ENCODE measurements around the gene CHRNA4. TPM values are rescaled to one million over a fixed set of nuclear protein-coding genes. Genes with fewer than 3 reads are reported as not detected.
"Not testable (repeated sequence)": the region's sequence is repeated elsewhere in the genome, so short reads cannot be mapped to it uniquely, and the experiment has no call there.

Gene CHRNA4
- total RNA-seq, 1 donor from 2014 or later, result 1.8 TPM

- Mint-ChIP-seq H3K4me3 (no peak overlapping the region), H3K36me3 (no peaks in the 10 kb centered on the region), H3K9me3 (no peaks in the 10 kb centered on the region)
Observed at GRCh38 chr20:63345328-63346100, 15.6 kb downstream of the CHRNA4 start.

DNA sequence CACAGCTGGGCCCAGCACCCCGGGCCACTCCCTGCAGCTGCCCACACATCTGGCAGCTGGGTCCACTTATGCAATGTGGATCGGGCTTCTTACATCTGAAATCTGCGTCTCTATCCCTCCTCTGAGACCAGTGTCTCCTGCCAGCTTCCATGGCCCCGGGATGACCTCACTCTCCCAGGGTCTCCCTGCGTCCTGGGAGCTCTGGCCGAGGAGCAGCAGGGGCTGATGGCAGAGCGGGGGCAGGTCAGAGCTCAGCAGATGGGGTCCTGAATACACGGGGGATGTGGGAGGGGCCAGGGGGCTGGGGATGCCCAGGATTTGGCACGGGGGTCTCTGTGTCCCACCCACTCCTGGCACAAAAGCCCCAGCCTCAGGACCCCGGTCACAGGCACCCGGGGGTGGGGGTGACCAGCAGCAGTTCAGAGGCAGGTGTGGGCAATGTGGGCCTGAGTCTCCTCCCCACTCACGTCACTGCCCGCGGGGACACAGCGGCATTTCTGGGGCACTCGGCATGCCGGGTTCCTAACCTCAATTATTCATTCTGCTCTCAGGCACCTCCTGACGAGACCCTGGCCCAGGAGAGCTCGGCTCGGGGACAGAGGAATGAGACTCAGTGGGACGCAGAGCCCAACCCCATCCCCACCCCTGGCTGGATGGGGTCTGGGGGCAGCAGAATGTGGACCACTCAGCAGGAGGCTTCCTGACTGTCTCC is 16.4 kb downstream of the CHRNA4 start:
- H3K36me3 Mint-ChIP-seq, result no peaks in the 10 kb centered on the region
- peaks cover 4% of the 10 kb centered on the region for H3K4me1 Mint-ChIP-seq (ENCODE audit: unreplicated experiment)
- no peak overlapping the region for H3K4me3 Mint-ChIP-seq
- no peak overlapping the region for H3K27ac Mint-ChIP-seq
- H3K27me3 Mint-ChIP-seq, result peaks cover 7% of the 10 kb centered on the region
- TF ChIP-seq, protein P1, sequence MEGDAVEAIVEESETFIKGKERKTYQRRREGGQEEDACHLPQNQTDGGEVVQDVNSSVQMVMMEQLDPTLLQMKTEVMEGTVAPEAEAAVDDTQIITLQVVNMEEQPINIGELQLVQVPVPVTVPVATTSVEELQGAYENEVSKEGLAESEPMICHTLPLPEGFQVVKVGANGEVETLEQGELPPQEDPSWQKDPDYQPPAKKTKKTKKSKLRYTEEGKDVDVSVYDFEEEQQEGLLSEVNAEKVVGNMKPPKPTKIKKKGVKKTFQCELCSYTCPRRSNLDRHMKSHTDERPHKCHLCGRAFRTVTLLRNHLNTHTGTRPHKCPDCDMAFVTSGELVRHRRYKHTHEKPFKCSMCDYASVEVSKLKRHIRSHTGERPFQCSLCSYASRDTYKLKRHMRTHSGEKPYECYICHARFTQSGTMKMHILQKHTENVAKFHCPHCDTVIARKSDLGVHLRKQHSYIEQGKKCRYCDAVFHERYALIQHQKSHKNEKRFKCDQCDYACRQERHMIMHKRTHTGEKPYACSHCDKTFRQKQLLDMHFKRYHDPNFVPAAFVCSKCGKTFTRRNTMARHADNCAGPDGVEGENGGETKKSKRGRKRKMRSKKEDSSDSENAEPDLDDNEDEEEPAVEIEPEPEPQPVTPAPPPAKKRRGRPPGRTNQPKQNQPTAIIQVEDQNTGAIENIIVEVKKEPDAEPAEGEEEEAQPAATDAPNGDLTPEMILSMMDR (conservative IDR thresholded peaks at IDR 0.05), result no peak
- H3K9me3 Mint-ChIP-seq, result no peaks in the 10 kb centered on the region
- no peak for DNase-seq (ENCODE audit: extremely low spot score, unreplicated experiment)

More at GRCh38 chr20:63345328-63346100, 15.6 kb downstream of the CHRNA4 start:
- peaks cover 7% of the 10 kb centered on the region for H3K27me3 Mint-ChIP-seq
- H3K4me1 Mint-ChIP-seq (ENCODE audit: unreplicated experiment), result peaks cover 4% of the 10 kb centered on the region
- TF ChIP-seq, protein P1 (conservative IDR thresholded peaks at IDR 0.05), result no peak
- H3K27ac Mint-ChIP-seq, result no peak overlapping the region
- no peak for DNase-seq (ENCODE audit: extremely low spot score, unreplicated experiment)

DNA sequence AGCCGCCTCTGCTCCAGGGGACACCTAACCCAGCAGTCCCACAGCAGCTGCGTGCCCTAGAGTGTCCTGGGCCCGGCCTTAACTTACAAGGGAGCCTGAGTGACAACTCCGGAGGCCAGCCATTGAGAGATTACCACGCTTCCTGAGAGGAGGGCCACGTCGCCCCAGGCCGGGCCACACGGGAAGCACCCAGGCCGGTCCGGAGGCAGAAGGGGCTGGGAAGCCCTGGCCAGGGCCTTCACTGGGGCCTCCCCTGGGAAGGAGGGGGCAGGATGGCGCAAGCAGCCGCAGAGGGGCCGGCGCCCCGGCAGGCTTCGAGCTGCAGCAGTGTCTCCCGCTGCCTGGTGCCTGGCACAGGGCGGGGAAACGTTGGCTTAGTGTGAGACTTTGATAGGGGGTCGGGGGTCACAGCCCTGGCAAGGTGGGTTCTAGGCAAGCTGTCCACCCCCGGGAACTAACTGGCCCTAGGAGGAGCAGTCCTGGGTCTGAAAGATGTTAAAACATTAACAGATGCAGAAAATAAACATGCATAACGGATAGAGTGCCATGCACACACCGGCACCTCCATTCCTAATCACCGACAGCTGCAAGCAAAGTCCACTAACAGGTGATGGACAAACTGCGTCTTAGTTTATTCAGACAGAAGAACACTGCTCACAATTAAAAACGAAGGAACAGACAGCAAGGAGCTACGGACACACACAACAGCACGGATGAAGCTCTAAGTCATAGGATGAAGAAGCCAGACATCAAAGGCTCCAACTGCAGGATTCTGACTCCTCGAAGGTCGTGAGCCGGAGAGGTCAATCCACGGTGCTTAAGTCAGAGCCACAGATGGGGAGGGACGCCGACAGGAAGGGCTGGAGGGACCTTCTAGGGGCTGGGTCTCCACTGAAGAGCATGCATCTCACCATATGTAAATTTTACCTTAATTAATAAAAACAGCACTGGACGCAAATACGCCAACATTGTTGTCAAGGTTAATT is 17.4 kb downstream of the CHRNA4 start:
- H3K27me3 Mint-ChIP-seq, result peaks cover 11% of the 10 kb centered on the region
- no peak overlapping the region for H3K27ac Mint-ChIP-seq
- no peak overlapping the region for H3K4me3 Mint-ChIP-seq
- peaks cover 4% of the 10 kb centered on the region for H3K4me1 Mint-ChIP-seq (ENCODE audit: unreplicated experiment)
- H3K36me3 Mint-ChIP-seq, result no peaks in the 10 kb centered on the region
- TF ChIP-seq, protein P1 (conservative IDR thresholded peaks at IDR 0.05), result no peak
- no peak for DNase-seq (ENCODE audit: extremely low spot score, unreplicated experiment)
- H3K9me3 Mint-ChIP-seq, result no peaks in the 10 kb centered on the region

- Mint-ChIP-seq H3K27me3 (peaks cover 11% of the 10 kb centered on the region), H3K9me3 (no peaks in the 10 kb centered on the region), H3K4me3 (no peak overlapping the region), H3K4me1 (ENCODE audit: unreplicated experiment) (peaks cover 4% of the 10 kb centered on the region), H3K27ac (no peak overlapping the region), H3K36me3 (no peaks in the 10 kb centered on the region)
- no peak for DNase-seq (ENCODE audit: extremely low spot score, unreplicated experiment)
- TF ChIP-seq, protein P1 (conservative IDR thresholded peaks at IDR 0.05), result no peak
Observed at GRCh38 chr20:63342561-63343459, 18.3 kb downstream of the CHRNA4 start.

DNA sequence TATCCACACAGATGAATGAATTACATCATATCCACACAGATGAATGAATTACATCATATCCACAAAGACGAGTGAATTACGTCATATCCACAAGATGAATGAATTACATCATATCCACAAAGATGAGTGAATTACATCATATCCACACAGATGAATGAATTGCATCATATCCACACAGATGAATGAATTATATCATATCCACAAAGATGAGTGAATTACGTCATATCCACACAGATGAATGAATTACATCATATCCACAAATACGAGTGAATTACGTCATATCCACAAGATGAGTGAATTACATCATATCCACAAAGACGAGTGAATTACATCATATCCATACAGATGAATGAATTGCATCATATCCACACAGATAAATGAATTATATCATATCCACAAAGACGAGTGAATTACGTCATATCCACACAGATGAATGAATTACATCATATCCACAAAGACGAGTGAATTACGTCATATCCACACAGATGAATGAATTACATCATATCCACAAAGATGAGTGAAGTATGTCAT is 20.9 kb downstream of the CHRNA4 start:
- not testable (repeated sequence) for H3K36me3 Mint-ChIP-seq

DNA sequence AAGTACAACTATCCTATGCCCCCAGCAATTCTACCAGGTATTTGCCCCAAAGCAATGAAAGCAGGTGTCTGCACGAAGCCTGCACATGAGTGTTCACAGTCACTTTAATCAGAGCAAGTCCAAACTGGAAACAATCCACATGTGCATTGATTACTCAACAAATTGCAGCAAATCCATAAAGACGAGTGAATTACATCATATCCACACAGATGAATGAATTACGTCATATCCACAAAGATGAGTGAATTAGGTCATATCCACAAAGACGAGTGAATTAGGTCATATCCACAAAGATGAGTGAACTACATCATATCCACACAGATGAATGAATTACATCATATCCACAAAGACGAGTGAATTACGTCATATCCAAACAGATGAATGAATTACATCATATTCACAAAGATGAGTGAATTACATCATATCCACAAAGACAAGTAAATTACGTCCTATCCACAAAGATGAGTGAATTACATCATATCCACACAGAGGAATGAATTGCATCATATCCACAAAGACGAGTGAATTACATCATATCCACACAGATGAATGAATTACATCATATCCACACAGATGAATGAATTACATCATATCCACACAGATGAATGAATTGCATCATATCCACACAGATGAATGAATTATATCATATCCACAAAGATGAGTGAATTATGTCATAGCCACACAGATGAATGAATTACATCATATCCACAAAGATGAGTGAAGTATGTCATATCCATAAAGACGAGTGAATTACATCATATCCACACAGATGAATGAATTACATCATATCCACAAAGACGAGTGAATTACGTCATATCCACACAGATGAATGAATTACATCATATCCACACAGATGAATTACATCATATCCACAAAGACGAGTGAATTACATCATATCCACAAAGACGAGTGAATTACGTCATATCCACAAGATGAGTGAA is 21.7 kb downstream of the CHRNA4 start:
- H3K27ac Mint-ChIP-seq; H3K4me3 Mint-ChIP-seq; H3K9me3 Mint-ChIP-seq; DNase-seq (ENCODE audit: extremely low spot score, unreplicated experiment); H3K36me3 Mint-ChIP-seq: not testable (repeated sequence)
- H3K27me3 Mint-ChIP-seq, result peaks cover 14% of the 10 kb centered on the region
- H3K4me1 Mint-ChIP-seq (ENCODE audit: unreplicated experiment), result peaks cover 21% of the 10 kb centered on the region

More for the DNA sequence above, 20.9 kb downstream of the CHRNA4 start:
- H3K9me3 Mint-ChIP-seq; DNase-seq (ENCODE audit: extremely low spot score, unreplicated experiment); H3K4me3 Mint-ChIP-seq; H3K27ac Mint-ChIP-seq: not testable (repeated sequence)
- peaks cover 21% of the 10 kb centered on the region for H3K4me1 Mint-ChIP-seq (ENCODE audit: unreplicated experiment)
- H3K27me3 Mint-ChIP-seq, result peaks cover 14% of the 10 kb centered on the region

Data from type B pancreatic cell (in vitro differentiated cells).